GM23338 (cell line): Measurements from ENCODE around the gene MRPL38. TPM values are rescaled to one million over a fixed set of nuclear protein-coding genes. Genes with fewer than 3 reads are reported as not detected.

Experiments
- CREB1 ChIP-seq: fragments of 250-450 bp; sonication (Bioruptor Pico); IDR thresholded peaks from 2 replicates; pipeline ENCODE4 v1.5.0; 2020; ENCODE audit warnings: low read depth, mild to moderate bottlenecking, moderate library complexity
- CTCF ChIP-seq, 2 experiments: fragments of 200-600 bp in 1 of 2; sonication (generic) in 1 of 2; conservative IDR thresholded peaks; 2 replicates each; pipeline versions ENCODE4 v1.5.1 to v1.6.1; 2016 to 2017; ENCODE audit warnings: antibody characterized with exemption in 2 of 2, low read depth in 2 of 2, mild to moderate bottlenecking in 2 of 2, moderate library complexity in 1 of 2
- ETS1 ChIP-seq: IDR thresholded peaks from 2 replicates; pipeline ENCODE4 v1.6.1; 2016; ENCODE audit warnings: antibody characterized with exemption
- EZH2 ChIP-seq: fragments of 200-600 bp; sonication (generic); IDR thresholded peaks from one replicate; pipeline ENCODE4 v1.8.0; 2017; ENCODE audit warnings: antibody characterized with exemption, mild to moderate bottlenecking, low read depth; ENCODE audit not compliant: unreplicated experiment
- EZH2phosphoT487 ChIP-seq: fragments of 200-600 bp; sonication (generic); IDR thresholded peaks from one replicate; pipeline ENCODE4 v1.8.1; 2018; ENCODE audit warnings: antibody characterized with exemption; ENCODE audit not compliant: unreplicated experiment
- ZNF114 ChIP-seq: fragments of 250-450 bp; sonication (Bioruptor Pico); IDR thresholded peaks from 2 replicates; pipeline ENCODE4 v1.5.0; 2020; ENCODE audit warnings: mild to moderate bottlenecking, moderate library complexity
- ZNF331 ChIP-seq: fragments of 250-450 bp; sonication (Bioruptor Pico); IDR thresholded peaks from 2 replicates; pipeline ENCODE4 v1.5.0; 2020; ENCODE audit warnings: low read depth, mild to moderate bottlenecking, moderate library complexity
- ZNF462 ChIP-seq: fragments of 250-450 bp; sonication (Bioruptor Pico); IDR thresholded peaks from 2 replicates; pipeline ENCODE4 v1.5.0; 2020; ENCODE audit warnings: mild to moderate bottlenecking, moderate library complexity
- polyA plus RNA-seq: library from polyadenylated mRNA; unstranded; fragments of >200 nt; fragmentation: Nextera tagmentation; extraction: Ambion mirVana; gene quantifications from 2 replicates; pipeline ENCODE4 v1.2.1, GENCODE V29; 2016
- total RNA-seq: library from RNA; depleted of rRNA; stranded (reverse); fragments of >200 nt; shearing (Covaris generic); gene quantifications from 2 replicates; pipeline ENCODE4 v1.2.3, GENCODE V29; 2014

Gene MRPL38
- total and polyA plus RNA-seq, 2 experiments from 2014 or later = 63.6 to 90.0 TPM

- TF ChIP-seq ZNF462 (CRISPR knock-in tag) (no peak), ETS1 (no peak), CTCF (conservative IDR thresholded peaks at IDR 0.05; ENCODE audit: low read depth in 2 of 2) (no peak), CREB1 (CRISPR knock-in tag) (no peak), EZH2phosphoT487 (no peak), ZNF114 (CRISPR knock-in tag) (no peak), ZNF331 (no peak), EZH2 (no peak)
Measured at GRCh38 chr17:75892556-75893224, 12.0 kb downstream of the MRPL38 start (continued).
